HEK293 (cell line): Measurements from ENCODE around the gene SORT1.

Experiments
- ATF2 ChIP-seq: fragments of 450-650 bp; formaldehyde crosslinking; IDR thresholded peaks from 2 replicates; pipeline ENCODE4 v1.5.1; 2016; ENCODE audit warnings: missing biosample characterization, missing genetic modification characterization, low read depth
- CTCF ChIP-seq: fragments of 450-650 bp; formaldehyde crosslinking; IDR thresholded peaks from 2 replicates; pipeline ENCODE4 v1.5.1; 2016; ENCODE audit warnings: missing biosample characterization, missing genetic modification characterization
- KLF7 ChIP-seq: fragments of 450-650 bp; formaldehyde crosslinking; IDR thresholded peaks from 2 replicates; pipeline ENCODE4 v1.5.1; 2016; ENCODE audit warnings: missing biosample characterization, missing genetic modification characterization, borderline replicate concordance
- SALL2 ChIP-seq: fragments of 450-650 bp; formaldehyde crosslinking; IDR thresholded peaks from 2 replicates; pipeline ENCODE4 v1.5.0; 2017; ENCODE audit warnings: missing biosample characterization, mild to moderate bottlenecking, missing genetic modification characterization, borderline replicate concordance
- SCRT2 ChIP-seq: fragments of 450-650 bp; formaldehyde crosslinking; IDR thresholded peaks from 2 replicates; pipeline ENCODE4 v1.5.1; 2016; ENCODE audit warnings: missing biosample characterization, missing genetic modification characterization
- SP2 ChIP-seq: fragments of 450-650 bp; formaldehyde crosslinking; IDR thresholded peaks from 2 replicates; pipeline ENCODE4 v1.5.1; 2016; ENCODE audit warnings: missing biosample characterization, missing genetic modification characterization
- TRIM28 ChIP-seq: IDR thresholded peaks from 2 replicates; pipeline ENCODE4 v1.6.1; 2011; ENCODE audit warnings: low read length, control low read depth, borderline replicate concordance
- ZBTB20 ChIP-seq: fragments of 450-650 bp; formaldehyde crosslinking; IDR thresholded peaks from 2 replicates; pipeline ENCODE4 v1.5.1; 2016; ENCODE audit warnings: missing biosample characterization, missing genetic modification characterization
- ZEB2 ChIP-seq: fragments of 450-650 bp; formaldehyde crosslinking; IDR thresholded peaks from 2 replicates; pipeline ENCODE4 v1.5.1; 2016; ENCODE audit warnings: missing biosample characterization, missing genetic modification characterization
- ZNF335 ChIP-seq: fragments of 450-650 bp; formaldehyde crosslinking; conservative IDR thresholded peaks from 2 replicates; pipeline ENCODE4 v1.5.1; 2016; ENCODE audit warnings: missing biosample characterization, missing genetic modification characterization
- ZNF350 ChIP-seq: fragments of 450-650 bp; formaldehyde crosslinking; IDR thresholded peaks from 2 replicates; pipeline ENCODE4 v1.5.0; 2017; ENCODE audit warnings: missing biosample characterization, mild to moderate bottlenecking, missing genetic modification characterization
- ZNF366 ChIP-seq: fragments of 450-650 bp; formaldehyde crosslinking; conservative IDR thresholded peaks from 2 replicates; pipeline ENCODE4 v1.5.1; 2016; ENCODE audit warnings: missing biosample characterization, missing genetic modification characterization
- TF ChIP-seq, protein P1 (sequence below): IDR thresholded peaks from 2 replicates; pipeline ENCODE4 v1.6.1; 2011; ENCODE audit warnings: mild to moderate bottlenecking, low read depth, low read length, borderline replicate concordance

DNA sequence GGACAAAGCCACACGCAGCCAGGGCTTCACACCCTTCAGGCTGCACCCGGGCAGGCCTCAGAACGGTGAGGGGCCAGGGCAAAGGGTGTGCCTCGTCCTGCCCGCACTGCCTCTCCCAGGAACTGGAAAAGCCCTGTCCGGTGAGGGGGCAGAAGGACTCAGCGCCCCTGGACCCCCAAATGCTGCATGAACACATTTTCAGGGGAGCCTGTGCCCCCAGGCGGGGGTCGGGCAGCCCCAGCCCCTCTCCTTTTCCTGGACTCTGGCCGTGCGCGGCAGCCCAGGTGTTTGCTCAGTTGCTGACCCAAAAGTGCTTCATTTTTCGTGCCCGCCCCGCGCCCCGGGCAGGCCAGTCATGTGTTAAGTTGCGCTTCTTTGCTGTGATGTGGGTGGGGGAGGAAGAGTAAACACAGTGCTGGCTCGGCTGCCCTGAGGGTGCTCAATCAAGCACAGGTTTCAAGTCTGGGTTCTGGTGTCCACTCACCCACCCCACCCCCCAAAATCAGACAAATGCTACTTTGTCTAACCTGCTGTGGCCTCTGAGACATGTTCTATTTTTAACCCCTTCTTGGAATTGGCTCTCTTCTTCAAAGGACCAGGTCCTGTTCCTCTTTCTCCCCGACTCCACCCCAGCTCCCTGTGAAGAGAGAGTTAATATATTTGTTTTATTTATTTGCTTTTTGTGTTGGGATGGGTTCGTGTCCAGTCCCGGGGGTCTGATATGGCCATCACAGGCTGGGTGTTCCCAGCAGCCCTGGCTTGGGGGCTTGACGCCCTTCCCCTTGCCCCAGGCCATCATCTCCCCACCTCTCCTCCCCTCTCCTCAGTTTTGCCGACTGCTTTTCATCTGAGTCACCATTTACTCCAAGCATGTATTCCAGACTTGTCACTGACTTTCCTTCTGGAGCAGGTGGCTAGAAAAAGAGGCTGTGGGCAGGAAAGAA, 122.9 kb downstream of the SORT1 start:
- no peak for TF ChIP-seq ZNF335 (tag by site-specific recombination)
- TF ChIP-seq ZNF350 (tag by site-specific recombination): no peak
- no peak for TF ChIP-seq KLF7 (tag by site-specific recombination)
- TF ChIP-seq, protein P1, sequence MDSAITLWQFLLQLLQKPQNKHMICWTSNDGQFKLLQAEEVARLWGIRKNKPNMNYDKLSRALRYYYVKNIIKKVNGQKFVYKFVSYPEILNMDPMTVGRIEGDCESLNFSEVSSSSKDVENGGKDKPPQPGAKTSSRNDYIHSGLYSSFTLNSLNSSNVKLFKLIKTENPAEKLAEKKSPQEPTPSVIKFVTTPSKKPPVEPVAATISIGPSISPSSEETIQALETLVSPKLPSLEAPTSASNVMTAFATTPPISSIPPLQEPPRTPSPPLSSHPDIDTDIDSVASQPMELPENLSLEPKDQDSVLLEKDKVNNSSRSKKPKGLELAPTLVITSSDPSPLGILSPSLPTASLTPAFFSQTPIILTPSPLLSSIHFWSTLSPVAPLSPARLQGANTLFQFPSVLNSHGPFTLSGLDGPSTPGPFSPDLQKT: no peak
- TF ChIP-seq CTCF (tag by site-specific recombination): no peak
- no peak for TF ChIP-seq SALL2 (tag by site-specific recombination)
- no peak for TF ChIP-seq ZEB2 (tag by site-specific recombination)
- no peak for TF ChIP-seq ZNF366 (tag by site-specific recombination)
- TF ChIP-seq SP2 (tag by site-specific recombination): no peak
- TF ChIP-seq ATF2 (tag by site-specific recombination): no peak
- no peak for TF ChIP-seq SCRT2
- no peak for TF ChIP-seq TRIM28
- TF ChIP-seq ZBTB20 (tag by site-specific recombination): no peak
